ENCODE results near the gene ALG9.

Gene ALG9

GRCh38 chr11:111834432-111835163 is 36.8 kb downstream of the ALG9 start:
- no peak for DNase-seq (ENCODE audit: low spot score)

DNA sequence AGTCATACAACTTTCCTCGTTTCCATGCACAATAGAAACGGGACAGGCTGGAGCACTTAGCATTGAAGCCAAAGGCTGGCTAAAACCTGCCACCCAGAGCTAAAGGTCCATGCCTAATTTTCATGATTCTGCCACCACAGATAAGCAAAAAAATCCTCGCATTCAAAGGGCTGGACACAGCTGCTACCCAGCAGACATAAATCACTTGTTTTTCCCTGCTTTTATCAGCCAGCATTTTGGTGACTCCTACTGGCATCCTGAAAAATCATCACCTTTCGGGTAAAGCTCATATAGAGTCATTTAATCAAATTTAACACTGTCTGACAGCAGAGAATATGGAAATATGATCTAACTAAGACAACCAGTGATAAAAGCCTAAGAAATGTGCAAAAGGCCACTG is 37.9 kb downstream of the ALG9 start:
- no peak for DNase-seq (ENCODE audit: low spot score)

- DNase-seq (ENCODE audit: low spot score) = no peak
Observed at GRCh38 chr11:111829185-111829968, 42.0 kb downstream of the ALG9 start.

GRCh38 chr11:111826322-111826950 is 44.9 kb downstream of the ALG9 start:
- no peak for DNase-seq (ENCODE audit: low spot score)

DNA sequence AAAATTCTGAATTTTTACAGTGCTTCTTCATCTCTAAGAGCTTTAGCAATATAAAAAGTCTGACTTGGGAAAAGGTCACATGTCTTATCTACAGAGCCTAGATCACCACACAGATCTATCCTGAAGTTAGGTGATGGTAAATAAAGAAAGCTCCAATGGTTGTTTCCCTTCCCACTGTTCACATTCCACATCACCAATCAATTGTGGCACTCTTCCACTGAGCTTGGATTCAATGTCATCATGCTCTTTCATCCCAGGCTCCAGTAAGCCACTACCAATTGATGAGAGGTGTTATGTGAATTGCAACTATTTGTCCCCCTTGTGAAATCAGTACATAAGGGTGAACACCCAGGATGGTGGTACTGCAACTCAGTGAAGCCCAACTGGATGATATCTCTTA is 47.8 kb downstream of the ALG9 start:
- DNase-seq (ENCODE audit: low spot score) = no peak

- no peak for DNase-seq (ENCODE audit: low spot score)
Observed at GRCh38 chr11:111823131-111823530, 48.2 kb downstream of the ALG9 start.

GRCh38 chr11:111819829-111820237 is 51.5 kb downstream of the ALG9 start:
- no peak for DNase-seq (ENCODE audit: low spot score)

DNA sequence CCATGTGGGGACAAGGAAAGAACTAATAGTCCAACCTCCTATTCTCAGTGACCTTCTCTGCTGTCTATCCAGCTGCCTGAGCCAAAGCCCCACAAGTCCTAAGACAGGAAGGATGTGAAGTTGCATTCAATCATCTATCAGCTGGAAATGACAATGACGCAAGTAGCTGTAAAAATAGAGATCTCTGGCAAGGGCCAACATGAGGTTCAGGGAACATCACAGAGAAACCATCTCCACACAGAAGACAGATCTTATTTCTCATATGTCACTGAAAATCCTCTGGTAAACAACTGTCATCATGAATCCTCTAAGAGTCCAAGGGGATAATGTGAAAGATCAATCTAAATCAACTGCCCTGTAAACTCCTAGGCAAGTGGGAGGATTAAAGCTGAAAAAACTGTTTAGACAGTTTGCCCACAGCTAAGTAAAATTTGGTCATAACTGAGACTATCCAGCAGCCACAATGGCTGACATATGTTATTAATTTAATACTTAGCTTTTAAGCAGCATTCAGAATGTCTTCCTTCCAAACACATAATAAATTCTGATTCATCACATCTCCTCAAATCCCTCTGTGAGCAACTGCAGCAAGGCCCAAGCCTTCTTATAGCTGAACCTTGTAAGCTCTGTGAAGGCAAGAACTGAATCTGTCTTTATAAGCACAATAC is 52.1 kb downstream of the ALG9 start:
- DNase-seq (ENCODE audit: low spot score) = peak; percentile 17

DNA sequence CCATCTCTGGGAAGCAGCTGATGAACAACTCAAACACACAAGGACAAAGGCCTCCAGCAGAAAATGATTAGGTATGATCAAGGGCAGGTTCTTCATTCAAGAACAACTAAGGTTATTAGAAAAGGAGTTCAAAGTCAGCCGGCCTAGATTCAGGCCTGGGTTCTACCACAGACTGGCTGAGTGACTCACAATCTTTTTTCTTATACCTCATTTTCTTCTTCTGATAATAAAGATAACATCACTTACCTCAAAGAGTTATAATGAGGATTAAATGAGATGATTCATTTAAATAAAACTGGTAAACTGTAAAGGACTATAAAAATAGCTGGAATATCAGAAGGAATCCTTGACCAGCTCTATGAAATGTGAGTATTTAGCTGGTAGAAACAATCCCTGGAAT is 55.9 kb downstream of the ALG9 start:
- no peak for DNase-seq (ENCODE audit: low spot score)

GRCh38 chr11:111814557-111815320 is 56.6 kb downstream of the ALG9 start:
- DNase-seq (ENCODE audit: low spot score) = peak; percentile 36

DNA sequence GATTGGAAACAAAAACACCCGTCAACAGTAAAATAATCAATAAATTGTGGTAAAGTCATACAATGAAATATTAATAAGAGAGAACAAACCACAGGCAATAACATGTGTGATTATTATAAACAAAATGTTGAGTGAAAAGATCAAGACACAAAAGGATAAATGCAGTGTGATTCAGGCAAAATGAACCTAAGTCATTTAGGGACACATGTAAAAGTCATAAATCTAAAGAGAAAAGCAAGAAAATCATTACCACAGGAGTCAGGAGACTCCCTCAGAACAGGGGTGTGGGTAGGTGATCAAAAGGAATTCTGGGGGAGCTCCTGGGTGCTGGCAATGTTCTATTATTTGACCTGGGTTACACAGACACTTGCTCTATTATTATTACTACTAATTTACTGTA is 57.3 kb downstream of the ALG9 start:
- no peak for DNase-seq (ENCODE audit: low spot score)

DNA sequence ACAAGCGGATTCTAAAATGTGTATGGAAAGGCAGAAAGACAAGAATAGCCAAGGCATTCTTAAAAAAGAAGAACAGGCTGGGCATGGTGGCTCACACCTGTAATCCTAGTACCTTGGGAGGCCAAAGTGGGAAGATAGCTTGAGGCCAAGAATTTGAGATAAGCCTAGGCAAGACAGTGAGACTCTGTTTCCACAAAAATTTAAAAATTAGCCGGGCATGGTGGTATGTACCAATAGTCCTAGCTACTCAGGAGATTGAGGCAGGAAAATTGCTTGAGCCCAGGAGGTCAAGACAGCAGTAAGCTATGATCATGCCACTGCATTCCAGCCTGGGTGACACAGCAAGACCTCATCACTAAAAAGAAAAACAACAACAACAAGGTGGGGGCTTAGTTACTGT is 59.2 kb downstream of the ALG9 start:
- no peak for DNase-seq (ENCODE audit: low spot score)

- no peak for DNase-seq (ENCODE audit: low spot score)
Observed at GRCh38 chr11:111811445-111811844, 59.9 kb downstream of the ALG9 start.

GRCh38 chr11:111808834-111809233 is 62.5 kb downstream of the ALG9 start:
- DNase-seq (ENCODE audit: low spot score) = no peak

GRCh38 chr11:111808063-111808588 is 63.3 kb downstream of the ALG9 start:
- no peak for DNase-seq (ENCODE audit: low spot score)

DNA sequence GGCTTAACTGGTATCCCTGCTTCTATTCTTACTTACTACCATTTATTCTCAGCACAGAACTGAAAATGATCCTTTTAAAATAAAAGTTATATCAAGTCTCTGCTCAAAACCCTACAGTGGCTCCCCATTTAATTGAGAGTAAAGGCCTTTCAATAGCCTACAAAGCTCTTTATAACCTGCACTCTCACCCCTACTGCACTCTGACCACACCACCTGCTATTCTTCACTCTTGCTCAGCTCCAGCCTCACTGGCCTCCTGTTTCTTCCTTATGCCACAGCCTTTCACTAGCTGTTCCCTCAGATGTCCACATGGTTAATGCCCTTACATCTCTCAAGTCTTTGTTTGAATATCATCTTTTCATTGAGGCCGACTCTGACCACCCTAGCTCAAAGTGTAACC is 64.3 kb downstream of the ALG9 start:
- no peak for DNase-seq (ENCODE audit: low spot score)

DNA sequence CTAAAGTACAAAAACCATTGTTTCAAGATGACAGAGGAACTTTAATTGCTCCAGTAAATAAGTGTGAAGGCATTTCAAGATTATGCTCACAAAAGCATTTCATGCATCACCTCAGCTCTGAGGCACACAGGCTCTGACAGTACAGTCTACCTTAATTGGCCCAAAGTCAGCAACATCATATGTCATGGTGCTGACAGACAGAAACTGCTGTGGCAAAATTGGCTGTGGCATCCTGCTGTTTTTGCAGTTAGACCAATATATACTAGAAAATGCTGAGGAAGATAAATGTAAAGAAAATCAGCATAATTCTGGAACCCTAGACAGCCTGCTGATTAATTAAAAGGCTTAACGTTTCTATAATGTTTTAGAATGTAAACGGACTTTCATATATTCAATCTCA is 70.2 kb downstream of the ALG9 start:
- no peak for DNase-seq (ENCODE audit: low spot score)

DNA sequence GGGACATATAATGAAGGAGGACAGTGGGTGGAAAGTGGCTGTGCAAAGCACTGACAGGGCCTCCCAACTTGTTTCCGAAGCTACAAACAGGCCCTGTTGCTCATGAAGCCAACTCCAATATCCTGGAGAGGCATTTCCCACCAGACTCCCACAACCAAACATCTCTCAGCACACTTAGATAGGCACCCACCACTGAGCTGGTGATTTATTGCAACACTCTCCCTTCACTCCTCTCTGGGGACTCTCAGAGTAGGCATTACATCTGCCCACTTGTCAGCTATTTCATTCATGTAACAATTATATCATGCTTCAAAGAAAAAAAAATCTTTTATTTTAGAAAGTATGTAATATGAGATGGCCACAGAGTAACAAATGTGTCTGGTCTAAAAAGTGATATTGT is 73.1 kb downstream of the ALG9 start:
- no peak for DNase-seq (ENCODE audit: low spot score)

DNA sequence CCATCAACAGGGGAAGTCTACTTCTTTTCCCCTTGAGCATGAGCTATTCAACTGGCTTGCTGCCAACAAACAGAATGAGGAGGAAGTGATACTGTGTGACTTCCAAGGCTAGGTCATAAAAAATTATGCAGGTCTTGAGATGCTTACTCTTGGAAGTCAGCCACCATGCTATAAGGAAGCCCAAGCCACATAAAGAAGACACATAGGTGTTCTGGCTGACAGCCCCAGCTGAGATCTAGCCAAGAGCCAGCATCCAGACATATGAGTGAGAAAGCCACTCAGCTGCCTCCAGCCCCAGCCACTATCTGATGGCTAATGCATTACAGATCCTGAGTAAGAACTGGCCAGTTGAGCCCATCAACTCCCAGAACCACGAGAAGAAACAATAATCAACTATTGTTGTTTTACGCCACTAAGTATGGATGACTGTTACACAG is 74.2 kb downstream of the ALG9 start:
- no peak for DNase-seq (ENCODE audit: low spot score)

DNA sequence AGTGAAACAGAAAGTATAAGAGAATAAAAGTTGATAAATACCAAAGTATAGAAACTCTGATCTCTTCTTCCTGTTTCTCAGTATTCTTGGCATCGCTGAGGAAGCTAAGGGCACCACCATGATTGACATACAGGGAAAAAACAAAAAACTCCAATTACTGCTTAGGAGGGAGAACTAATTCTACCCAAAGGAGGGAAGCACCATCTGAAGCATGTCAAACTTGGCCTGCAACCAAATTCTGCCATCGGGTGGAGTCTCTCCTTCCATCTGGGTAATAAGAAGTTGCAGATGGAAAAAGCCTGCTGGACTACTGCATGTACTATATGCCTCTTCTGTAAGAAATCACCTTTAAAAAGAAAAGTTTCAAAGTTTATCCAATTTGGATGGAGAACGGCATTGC is 74.7 kb downstream of the ALG9 start:
- DNase-seq (ENCODE audit: low spot score) = no peak

- peak; percentile 9 for DNase-seq (ENCODE audit: low spot score)
Observed at GRCh38 chr11:111795334-111795985, 75.9 kb downstream of the ALG9 start.

All from hepatic stellate cell (primary cell).